Measurements from ENCODE around the gene AP1AR. TPM values are rescaled to one million over a fixed set of nuclear protein-coding genes. Genes with fewer than 3 reads are reported as not detected.
"Not testable (repeated sequence)": the region's sequence is repeated elsewhere in the genome, so short reads cannot be mapped to it uniquely, and the experiment has no call there.

Gene AP1AR
- total RNA-seq, 2 donors from 2014 or later = 20.0 to 21.0 TPM

- ATAC-seq = no peak
- Mint-ChIP-seq H3K9me3 (no peaks in the 10 kb centered on the region), H3K36me3 (peaks cover 32% of the 10 kb centered on the region), H3K4me3 (no peak overlapping the region), H3K27me3 (no peaks in the 10 kb centered on the region), H3K27ac (peak overlapping the region; percentile 16 to 23), H3K4me1 (ENCODE audit: low read depth in 2 of 2) (peaks cover 52 to 59% of the 10 kb centered on the region in 2 donors)
- no peak for DNase-seq (ENCODE audit: low spot score)
Observed at GRCh38 chr4:112277705-112278448, 46.3 kb downstream of the AP1AR start.

GRCh38 chr4:112279025-112279881, 47.7 kb downstream of the AP1AR start:
- peak overlapping the region; percentile 40 to 86 for H3K27ac Mint-ChIP-seq
- no peaks in the 10 kb centered on the region for H3K9me3 Mint-ChIP-seq
- H3K36me3 Mint-ChIP-seq = peaks cover 42% of the 10 kb centered on the region
- no peaks in the 10 kb centered on the region for H3K27me3 Mint-ChIP-seq
- ATAC-seq = no peak
- peak overlapping the region; percentile 52 for H3K4me3 Mint-ChIP-seq
- H3K4me1 Mint-ChIP-seq (ENCODE audit: low read depth in 2 of 2) = peaks cover 52 to 67% of the 10 kb centered on the region in 2 donors
- no peak for DNase-seq (ENCODE audit: low spot score)

GRCh38 chr4:112279882-112280315, 48.3 kb downstream of the AP1AR start:
- Mint-ChIP-seq H3K36me3 (peaks cover 46% of the 10 kb centered on the region), H3K4me1 (ENCODE audit: low read depth in 2 of 2) (peaks cover 53 to 68% of the 10 kb centered on the region in 2 donors), H3K4me3 (peak overlapping the region; percentile 52), H3K27ac (peak overlapping the region; percentile 40 to 86), H3K9me3 (no peaks in the 10 kb centered on the region), H3K27me3 (no peaks in the 10 kb centered on the region)
- DNase-seq (ENCODE audit: low spot score) (no peak), ATAC-seq (no peak)

GRCh38 chr4:112280386-112281056, 48.9 kb downstream of the AP1AR start:
- peak overlapping the region; percentile 52 for H3K4me3 Mint-ChIP-seq
- ATAC-seq (no peak), DNase-seq (ENCODE audit: low spot score) (no peak)
- H3K27me3 Mint-ChIP-seq = no peaks in the 10 kb centered on the region
- H3K27ac Mint-ChIP-seq = peak overlapping the region; percentile 14 to 86
- H3K4me1 Mint-ChIP-seq (ENCODE audit: low read depth in 2 of 2) = peaks cover 53 to 68% of the 10 kb centered on the region in 2 donors
- H3K9me3 Mint-ChIP-seq = no peaks in the 10 kb centered on the region
- peaks cover 48% of the 10 kb centered on the region for H3K36me3 Mint-ChIP-seq

- H3K27me3 Mint-ChIP-seq; ATAC-seq; H3K9me3 Mint-ChIP-seq; DNase-seq (ENCODE audit: low spot score): not testable (repeated sequence)
- Mint-ChIP-seq H3K4me1 (ENCODE audit: low read depth in 2 of 2) (peaks cover 55 to 70% of the 10 kb centered on the region in 2 donors), H3K4me3 (peak overlapping the region; percentile 89), H3K27ac (peak overlapping the region; percentile 3 to 98), H3K36me3 (peaks cover 41% of the 10 kb centered on the region)
Observed at GRCh38 chr4:112281895-112282398, 50.4 kb downstream of the AP1AR start.

GRCh38 chr4:112282860-112283667, 51.5 kb downstream of the AP1AR start:
- Mint-ChIP-seq H3K27me3 (no peaks in the 10 kb centered on the region), H3K36me3 (peaks cover 32% of the 10 kb centered on the region), H3K4me1 (ENCODE audit: low read depth in 2 of 2) (peaks cover 61 to 80% of the 10 kb centered on the region in 2 donors), H3K4me3 (peak overlapping the region; percentile 89), H3K9me3 (no peaks in the 10 kb centered on the region), H3K27ac (peak overlapping the region; percentile 3 to 98)
- ATAC-seq = no peak
- DNase-seq (ENCODE audit: low spot score) = no peak

GRCh38 chr4:112284166-112284565, 52.6 kb downstream of the AP1AR start:
- Mint-ChIP-seq H3K4me3 (peak overlapping the region; percentile 89), H3K9me3 (no peaks in the 10 kb centered on the region), H3K36me3 (peaks cover 31% of the 10 kb centered on the region), H3K27me3 (no peaks in the 10 kb centered on the region), H3K4me1 (ENCODE audit: low read depth in 2 of 2) (peaks cover 63 to 80% of the 10 kb centered on the region in 2 donors), H3K27ac (peak overlapping the region; percentile 96 to 98)
- DNase-seq (ENCODE audit: low spot score) = no peak
- no peak for ATAC-seq

- Mint-ChIP-seq H3K27ac (peak overlapping the region; percentile 96 to 98), H3K36me3 (peaks cover 31% of the 10 kb centered on the region), H3K4me3 (peak overlapping the region; percentile 89), H3K9me3 (peaks cover 3% of the 10 kb centered on the region), H3K27me3 (no peaks in the 10 kb centered on the region), H3K4me1 (ENCODE audit: low read depth in 2 of 2) (peaks cover 65 to 80% of the 10 kb centered on the region in 2 donors)
- DNase-seq (ENCODE audit: low spot score) (peak; percentile 67), ATAC-seq (peak in 1 of 2 donors; percentile 11)
Observed at GRCh38 chr4:112284662-112285411, 53.2 kb downstream of the AP1AR start.

- no peak for DNase-seq (ENCODE audit: low spot score)
- Mint-ChIP-seq H3K27me3 (no peaks in the 10 kb centered on the region), H3K4me3 (peak overlapping the region; percentile 89), H3K27ac (peak overlapping the region; percentile 96 to 98), H3K36me3 (peaks cover 19% of the 10 kb centered on the region), H3K9me3 (peaks cover 3% of the 10 kb centered on the region), H3K4me1 (ENCODE audit: low read depth in 2 of 2) (peaks cover 59 to 64% of the 10 kb centered on the region in 2 donors)
- no peak for ATAC-seq
Observed at GRCh38 chr4:112287258-112287989, 55.8 kb downstream of the AP1AR start.

- Mint-ChIP-seq H3K9me3 (peaks cover 6% of the 10 kb centered on the region), H3K27ac (peak overlapping the region; percentile 96 to 98), H3K36me3 (peaks cover 15% of the 10 kb centered on the region), H3K27me3 (no peaks in the 10 kb centered on the region), H3K4me3 (peak overlapping the region; percentile 89), H3K4me1 (ENCODE audit: low read depth in 2 of 2) (peaks cover 56 to 59% of the 10 kb centered on the region in 2 donors)
- ATAC-seq (peak; percentile 45 to 61), DNase-seq (ENCODE audit: low spot score) (no peak)
Observed at GRCh38 chr4:112288455-112288854, 56.9 kb downstream of the AP1AR start.

- Mint-ChIP-seq H3K36me3 (peaks cover 18% of the 10 kb centered on the region), H3K27ac (peak overlapping the region; percentile 96 to 98), H3K4me1 (ENCODE audit: low read depth in 2 of 2) (peaks cover 55 to 59% of the 10 kb centered on the region in 2 donors), H3K27me3 (no peaks in the 10 kb centered on the region), H3K4me3 (peak overlapping the region; percentile 89), H3K9me3 (peaks cover 8% of the 10 kb centered on the region)
- no peak for DNase-seq (ENCODE audit: low spot score)
- ATAC-seq = no peak
Observed at GRCh38 chr4:112289407-112290253, 58.0 kb downstream of the AP1AR start.
